ENCODE measurements around the gene PRDX3. TPM values are rescaled to one million over a fixed set of nuclear protein-coding genes. Genes with fewer than 3 reads are reported as not detected.
"Not testable (repeated sequence)": the region's sequence is repeated elsewhere in the genome, so short reads cannot be mapped to it uniquely, and the experiment has no call there.

Gene PRDX3
- total RNA-seq, 1 experiment from 2014 or later = 406 TPM

- DNase-seq (ENCODE audit: low spot score) = peak; percentile 40
These were observed 28.2 kb upstream of the PRDX3 start for GRCh38 chr10:119206603-119207365.

DNA sequence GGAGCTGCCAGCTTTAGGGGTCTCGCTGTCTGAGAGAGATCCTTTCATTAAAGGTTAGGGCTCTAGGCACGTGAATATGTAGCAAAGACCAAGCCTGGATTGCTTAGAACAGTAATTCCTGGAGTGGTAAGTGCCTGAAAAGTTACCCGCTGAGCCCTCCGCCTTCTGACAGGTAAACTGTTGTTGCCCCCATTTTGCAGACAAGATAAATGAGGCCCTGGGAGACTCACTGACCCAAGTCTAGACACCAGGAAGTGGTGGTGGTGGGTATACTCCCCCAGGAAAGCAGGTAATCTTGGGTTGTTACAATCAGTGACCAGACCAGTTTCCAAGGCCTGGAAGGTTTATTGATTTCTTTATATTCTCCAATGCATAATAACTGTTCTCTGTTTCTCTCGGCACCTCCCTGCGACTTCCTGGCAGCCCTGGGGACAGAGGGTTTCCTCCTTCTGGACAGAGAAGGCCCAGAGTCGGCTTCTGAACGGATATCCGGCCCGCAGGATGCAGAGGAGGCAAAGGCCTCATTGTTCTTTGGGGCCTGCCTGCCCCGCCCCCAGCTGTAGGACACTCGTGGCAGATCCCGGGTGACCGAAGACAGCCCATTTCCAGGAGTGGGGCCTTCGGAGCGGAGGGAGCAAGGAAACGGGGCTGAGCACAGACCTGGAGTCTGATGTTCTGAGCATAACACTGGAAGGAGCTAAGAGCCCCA, 27.4 kb upstream of the PRDX3 start:
- no peak for DNase-seq (ENCODE audit: low spot score)

DNA sequence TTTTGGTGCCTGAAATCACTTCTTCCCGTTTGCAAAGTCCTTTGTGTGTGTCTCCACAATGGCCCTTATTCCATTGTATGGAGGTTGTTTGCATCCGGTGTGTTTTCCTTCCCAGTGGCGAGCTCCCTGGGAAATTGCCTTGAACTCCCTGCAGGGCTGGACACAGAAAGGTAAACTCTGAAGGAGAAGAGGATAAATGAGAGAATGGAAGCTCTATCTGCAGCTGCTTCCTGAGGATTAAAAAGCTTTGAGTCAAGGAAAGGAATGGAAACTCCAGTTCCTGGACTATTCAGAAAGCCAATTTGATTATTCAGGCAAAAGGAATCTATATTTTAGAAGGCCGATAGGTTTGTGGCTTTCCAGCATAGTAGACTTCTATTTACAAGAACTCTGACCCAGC, 24.4 kb upstream of the PRDX3 start:
- no peak for DNase-seq (ENCODE audit: low spot score)

GRCh38 chr10:119201233-119201632, 22.6 kb upstream of the PRDX3 start:
- DNase-seq (ENCODE audit: low spot score) = no peak

- DNase-seq (ENCODE audit: low spot score) = peak; percentile 83
These were observed 20.8 kb upstream of the PRDX3 start for GRCh38 chr10:119199231-119199992.

DNA sequence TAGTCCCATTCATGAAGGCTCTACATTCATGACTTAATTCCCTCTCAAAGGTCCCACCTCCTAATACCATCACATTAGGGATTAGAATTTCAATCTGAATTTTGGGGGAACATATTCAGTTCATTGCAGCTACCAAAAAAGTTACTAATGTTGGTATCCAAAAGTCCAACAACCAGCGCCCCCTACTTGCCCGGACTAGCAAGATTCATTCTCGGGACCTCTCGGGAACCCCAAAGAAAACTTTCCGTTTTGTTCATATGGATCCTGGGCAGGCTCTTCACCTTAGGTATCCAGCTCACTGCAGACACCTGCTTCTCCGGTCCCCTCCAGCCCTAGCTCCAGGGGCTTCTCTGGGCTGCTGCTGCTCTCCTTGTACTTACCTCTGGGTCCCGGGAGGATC, 19.8 kb upstream of the PRDX3 start:
- DNase-seq (ENCODE audit: low spot score) = no peak

- DNase-seq (ENCODE audit: low spot score) = no peak
These were observed 19.3 kb upstream of the PRDX3 start for GRCh38 chr10:119197921-119198320.

DNA sequence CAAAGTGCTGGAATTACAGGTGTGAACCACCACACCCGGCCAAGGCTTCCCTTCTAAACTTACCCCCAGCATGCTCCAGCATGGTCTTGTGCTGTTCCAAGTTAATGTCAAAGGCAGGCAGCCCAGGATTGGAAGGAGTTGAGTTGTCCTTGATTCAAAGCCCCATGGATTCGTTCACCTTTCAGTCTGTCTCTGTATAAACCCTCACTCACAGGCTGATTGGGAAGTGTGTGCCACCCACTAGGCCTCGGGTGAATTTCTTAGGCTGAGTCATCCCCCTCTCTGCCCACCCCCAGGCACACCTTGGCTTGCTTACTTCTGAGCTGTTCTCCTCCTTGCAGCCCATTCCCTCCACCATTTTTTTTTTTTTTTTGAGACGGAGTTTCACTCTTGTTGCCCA, 13.3 kb upstream of the PRDX3 start:
- DNase-seq (ENCODE audit: low spot score) = peak; percentile 29

DNA sequence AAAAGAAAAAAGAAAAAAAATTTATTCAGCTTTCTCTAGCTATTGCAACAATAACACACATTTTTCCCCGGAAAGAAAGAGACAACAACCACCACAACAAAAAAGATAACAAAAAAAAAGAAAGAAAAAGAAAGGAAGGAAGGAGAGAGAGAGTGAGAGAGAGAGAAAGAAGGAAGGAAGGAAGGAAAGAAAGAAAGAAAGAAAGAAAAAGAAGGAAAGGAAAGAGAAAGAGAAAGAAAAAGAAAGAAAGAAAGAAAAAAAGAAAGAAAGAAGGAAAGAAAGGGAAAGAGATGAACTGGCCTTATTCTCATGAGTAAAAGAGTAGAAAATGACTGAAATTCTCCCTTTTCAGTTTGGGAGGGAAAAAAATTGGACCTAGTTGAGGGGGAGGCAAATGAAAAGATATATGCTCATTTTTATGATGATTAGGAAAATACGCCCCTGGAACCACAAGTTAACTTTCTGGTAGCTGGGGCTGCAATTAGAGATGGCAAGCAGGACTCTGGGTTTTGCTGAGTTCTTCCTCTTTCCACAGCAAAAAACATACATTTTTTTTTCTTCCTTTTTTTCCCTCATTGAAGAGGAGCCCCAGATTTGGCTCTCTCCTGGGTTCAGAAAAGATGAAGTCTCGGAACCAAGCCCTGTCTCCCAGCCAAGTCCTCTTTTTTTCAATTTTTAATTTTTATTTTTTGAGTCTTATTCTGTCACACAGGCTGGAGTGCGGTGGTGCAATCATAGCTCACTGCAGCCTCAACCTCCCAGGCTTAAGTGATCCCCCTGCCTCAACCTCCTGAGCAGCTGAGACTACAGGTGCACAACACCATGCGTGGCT, 12.6 kb upstream of the PRDX3 start:
- no peak for DNase-seq (ENCODE audit: low spot score)

DNA sequence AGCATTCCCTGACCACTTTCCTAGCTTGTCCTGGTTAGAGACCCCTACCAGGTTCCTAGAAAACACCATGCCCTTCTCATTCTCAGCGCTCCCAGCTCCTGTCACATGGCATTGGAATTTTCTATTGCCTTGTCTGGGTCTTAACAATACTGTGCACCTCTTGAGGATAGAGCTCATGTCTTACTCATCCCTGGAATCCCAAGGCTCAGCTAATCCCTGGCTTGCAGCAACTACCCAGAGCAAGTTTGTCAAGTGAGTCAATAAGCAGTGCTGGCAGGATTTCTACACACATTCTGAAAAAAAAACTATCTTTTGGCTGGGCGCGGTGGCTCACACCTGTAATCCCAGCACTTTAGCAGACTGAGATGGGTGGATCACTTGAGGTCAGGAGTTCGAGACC, 11.7 kb upstream of the PRDX3 start:
- peak; percentile 88 for DNase-seq (ENCODE audit: low spot score)

DNA sequence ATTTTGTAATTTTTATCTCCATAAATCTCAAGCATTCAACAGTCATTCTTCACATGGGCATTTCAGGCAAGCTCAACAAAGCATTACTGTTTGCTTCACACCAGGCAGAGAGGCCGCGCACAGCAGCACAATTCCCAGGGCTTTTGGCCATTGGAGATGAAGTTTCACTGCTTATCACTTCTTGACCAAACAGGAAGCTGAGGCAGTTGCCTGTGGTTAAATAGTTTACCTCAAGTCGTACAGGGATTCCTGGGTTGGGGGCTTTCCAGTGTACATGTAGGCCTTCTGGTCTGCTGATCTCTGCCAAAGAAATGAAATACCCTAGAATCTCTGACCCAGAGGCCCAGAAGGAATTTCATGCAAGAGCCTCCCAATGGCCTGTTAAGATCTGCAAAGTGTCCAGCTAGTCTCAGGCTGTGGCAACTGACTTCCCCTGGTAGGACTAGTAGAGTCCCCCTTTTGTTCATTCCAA, 11.2 kb upstream of the PRDX3 start:
- peak; percentile 87 for DNase-seq (ENCODE audit: low spot score)

GRCh38 chr10:119183664-119184412, 5.2 kb upstream of the PRDX3 start:
- no peak for DNase-seq (ENCODE audit: low spot score)

DNA sequence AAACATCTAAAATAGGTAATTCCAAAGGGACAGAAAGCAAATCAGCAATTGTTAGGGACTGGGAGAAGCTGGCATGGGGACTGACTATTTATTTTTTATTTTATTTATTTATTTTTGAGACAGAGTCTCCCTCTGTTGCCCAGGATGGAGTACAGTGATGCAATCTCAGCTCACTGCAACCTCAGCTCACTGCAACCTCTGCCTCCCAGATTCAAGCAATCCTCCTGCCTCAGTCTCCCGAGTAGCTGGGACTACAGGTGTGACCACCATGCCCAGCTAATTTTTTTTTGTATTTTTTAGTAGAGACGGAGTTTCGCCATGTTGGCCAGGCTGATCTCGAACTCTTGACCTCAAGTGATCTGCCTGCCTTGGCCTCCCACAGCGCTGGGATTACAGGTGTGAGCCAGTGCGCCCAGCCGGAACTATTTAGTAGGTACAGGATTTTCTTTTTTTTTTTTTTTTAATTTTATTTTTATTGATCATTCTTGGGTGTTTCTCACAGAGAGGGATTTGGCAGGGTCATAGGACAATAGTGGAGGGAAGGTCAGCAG, 2.3 kb upstream of the PRDX3 start:
- DNase-seq (ENCODE audit: low spot score) = not testable (repeated sequence)

- no peak for DNase-seq (ENCODE audit: low spot score)
These were observed 772 bp downstream of the PRDX3 start for GRCh38 chr10:119177708-119178371.

DNA sequence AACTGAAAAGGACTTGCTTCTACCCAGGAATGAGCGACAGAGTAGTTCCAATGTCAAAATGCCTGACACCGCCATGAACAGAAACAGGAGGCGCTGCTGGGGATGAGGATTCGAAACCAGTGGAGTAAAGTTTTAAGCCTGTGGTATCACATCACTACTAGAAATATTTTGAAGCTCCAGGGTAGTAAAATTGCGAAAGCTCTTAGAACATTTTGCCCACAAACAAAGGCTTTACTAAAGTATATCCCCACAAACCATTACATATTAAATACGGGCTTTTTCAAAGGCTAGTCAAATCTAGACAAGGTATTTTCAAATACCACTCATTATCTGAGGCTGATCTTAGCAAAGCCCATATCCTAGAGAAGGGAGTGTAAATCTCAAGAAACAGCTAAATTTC, 2.4 kb downstream of the PRDX3 start:
- DNase-seq (ENCODE audit: low spot score) = no peak

GRCh38 chr10:119174109-119174508, 4.5 kb downstream of the PRDX3 start:
- DNase-seq (ENCODE audit: low spot score) = no peak

DNA sequence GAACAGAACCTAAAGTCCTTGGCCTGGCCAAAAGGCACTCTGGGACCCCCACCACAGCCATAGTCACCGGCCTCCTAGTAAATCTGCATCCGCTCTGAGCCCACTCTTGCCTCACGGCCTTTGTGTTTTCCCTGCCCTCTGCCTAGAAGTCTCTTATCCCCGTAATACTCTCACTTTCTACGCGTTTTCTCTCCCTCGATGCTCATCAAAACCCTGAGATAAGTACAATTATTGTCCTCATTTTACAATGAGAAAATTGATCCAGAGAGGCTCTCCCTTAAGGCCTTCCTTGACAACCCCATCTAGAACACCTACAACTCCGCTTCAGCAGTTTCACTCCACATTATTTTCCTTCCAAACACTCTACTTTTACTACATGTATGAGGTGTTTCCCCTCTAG, 11.6 kb downstream of the PRDX3 start:
- DNase-seq (ENCODE audit: low spot score) = no peak

DNA sequence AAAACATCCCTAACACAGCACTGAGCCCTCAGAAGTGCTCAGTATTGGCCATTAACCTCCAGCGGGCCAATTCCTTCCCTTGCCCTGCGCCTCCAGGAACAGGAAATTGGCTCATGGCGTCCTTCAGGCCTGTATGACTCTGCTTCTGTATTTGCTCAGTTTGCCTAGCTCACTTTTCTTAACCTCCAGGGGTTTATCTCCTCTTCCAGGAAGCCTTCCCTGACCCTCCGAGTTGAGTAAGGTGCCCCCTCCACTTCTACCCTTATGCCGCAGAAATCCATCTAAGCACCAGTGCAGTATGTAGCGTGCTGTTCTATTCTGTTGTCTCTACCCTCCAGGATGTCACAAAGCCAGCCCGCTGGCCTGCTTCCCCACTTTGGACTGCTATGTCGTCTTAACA, 12.0 kb downstream of the PRDX3 start:
- DNase-seq (ENCODE audit: low spot score) = no peak

DNA sequence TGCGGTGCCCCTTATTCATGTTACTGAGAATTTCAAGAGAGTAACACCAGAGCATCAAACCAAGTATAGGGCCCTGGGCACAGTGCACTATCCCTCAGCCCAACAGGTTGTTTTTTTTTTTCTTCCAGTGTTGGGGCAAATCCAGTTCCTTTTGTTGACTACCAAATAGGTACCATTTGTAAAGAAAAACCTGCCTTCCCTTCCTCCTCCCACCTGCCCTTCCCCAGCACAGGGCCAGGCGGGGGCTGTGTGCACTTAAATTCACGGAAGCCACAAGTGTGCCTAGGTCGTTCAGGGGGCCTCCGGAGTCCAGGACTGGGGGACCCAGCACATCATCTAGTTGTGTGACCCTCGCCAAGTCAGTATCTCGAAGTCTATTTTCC, 12.5 kb downstream of the PRDX3 start:
- no peak for DNase-seq (ENCODE audit: low spot score)
